ENCODE measurements around the gene MIB1. TPM values are rescaled to one million over a fixed set of nuclear protein-coding genes. Genes with fewer than 3 reads are reported as not detected.
A peak's percentile ranks its signal among the peaks of the same experiment; 100 is the strongest.

MIB1 gene
- total and polyA plus RNA-seq, 9 of the 15 experiments (the other 6 are each of a cell fraction or from before 2014, with no cell fraction given) = 7.2 to 43.8 (median 23.2) TPM

DNA sequence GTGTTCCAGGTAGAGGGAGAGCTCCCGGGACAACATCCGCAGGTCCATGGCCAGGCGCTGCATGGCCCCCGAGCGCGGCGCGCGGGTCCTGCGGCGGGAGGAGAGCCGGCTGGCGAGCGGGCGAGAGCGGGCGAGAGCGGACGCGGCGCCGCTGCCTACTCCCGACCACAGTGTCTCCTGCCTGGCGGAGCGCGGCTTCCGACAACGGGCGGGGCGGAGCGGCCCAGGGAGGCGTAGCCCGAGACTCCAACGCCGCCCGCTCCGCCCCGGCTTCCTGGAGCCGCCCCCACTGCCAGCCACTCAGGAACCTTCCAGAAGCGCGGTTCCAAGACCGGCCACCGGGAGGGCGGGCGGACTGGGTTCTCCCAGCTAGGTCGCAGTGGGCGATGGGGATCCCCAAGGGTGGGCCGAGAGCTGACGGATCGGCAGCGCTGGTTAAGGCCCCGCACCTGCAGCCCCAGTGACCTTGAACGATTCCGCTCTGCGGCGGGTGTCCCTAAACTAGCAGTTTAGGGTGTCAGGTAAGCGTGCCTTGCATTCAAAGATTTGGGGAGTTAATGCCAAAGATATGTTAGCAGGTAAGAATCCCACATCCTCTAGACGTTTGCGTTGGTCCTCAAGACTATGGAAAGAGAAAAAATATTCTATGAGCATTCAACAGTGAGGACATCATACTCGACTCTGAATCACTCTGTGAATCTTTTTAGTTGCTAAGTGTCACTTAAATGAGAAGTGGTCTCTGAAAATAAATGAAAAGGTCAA, 35.8 kb upstream of the MIB1 start, which contains the start of gene ABHD3 (continued):
- TF ChIP-seq MCM2 (IDR thresholded peaks at IDR 0.05; ENCODE audit: low read depth) = no peak
- no peak for TF ChIP-seq CREB5 (CRISPR knock-in tag; IDR thresholded peaks at IDR 0.05)
- no peak for TF ChIP-seq CBFA2T3 (IDR thresholded peaks at IDR 0.05)
- TF ChIP-seq HOMEZ (CRISPR knock-in tag; IDR thresholded peaks at IDR 0.05) = no peak
- TF ChIP-seq GABPB1 (CRISPR knock-in tag; IDR thresholded peaks at IDR 0.05) = no peak
- TF ChIP-seq MTA1 (IDR thresholded peaks at IDR 0.05; ENCODE audit: borderline replicate concordance) = no peak
- no peak for TF ChIP-seq EHMT2 (IDR thresholded peaks at IDR 0.05)
- TF ChIP-seq NONO (IDR thresholded peaks at IDR 0.05; ENCODE audit: low read depth in 2 of 2, low read length in 1 of 2) = peak in 1 of 2 experiments; percentile 92; a peak in 2 of 4 replicates
- no peak for TF ChIP-seq SAFB (IDR thresholded peaks at IDR 0.05; ENCODE audit: borderline replicate concordance, low read depth, low read length)
- no peak for TF ChIP-seq RBM14 (IDR thresholded peaks at IDR 0.05; ENCODE audit: borderline replicate concordance, insufficient read depth, low read depth, low read length)
- TF ChIP-seq BRCA1 (IDR thresholded peaks at IDR 0.05) = no peak
- TF ChIP-seq BRCA1 (CRISPR knock-in tag; IDR thresholded peaks at IDR 0.05) = no peak
- no peak for TF ChIP-seq STAG1 (CRISPR knock-in tag; IDR thresholded peaks at IDR 0.05; ENCODE audit: borderline replicate concordance)
- no peak for TF ChIP-seq ZNF778 (CRISPR knock-in tag; IDR thresholded peaks at IDR 0.05)
- TF ChIP-seq RBM39 (optimal IDR thresholded peaks at IDR 0.05; ENCODE audit: low read depth, low read length) = no peak
- TF ChIP-seq SRSF7 (optimal IDR thresholded peaks at IDR 0.05; ENCODE audit: low read depth, low read length) = no peak
